Mesenchymal stem cell (in vitro differentiated cells and primary cell): ENCODE results near the gene LINGO4. TPM values are rescaled to one million over a fixed set of nuclear protein-coding genes. Genes with fewer than 3 reads are reported as not detected.
A peak's percentile ranks its signal among the peaks of the same experiment; 100 is the strongest.

ENCODE experiments used
- DNase-seq: peaks from one replicate; pipeline ENCODE4 v3.0.0-alpha.2; 2013
- H2AFZ ChIP-seq: one replicate; pipeline ENCODE4 v1.6.1; 2013; ENCODE audit warnings: low read depth, mild to moderate bottlenecking, control low read depth, inconsistent platforms, low read length, moderate library complexity
- H2AK5ac ChIP-seq: 2 replicates; pipeline ENCODE4 v1.6.1; 2013; ENCODE audit warnings: low read length, moderate library complexity, mild to moderate bottlenecking, inconsistent platforms; ENCODE audit not compliant: severe bottlenecking
- H2BK120ac ChIP-seq: one replicate; pipeline ENCODE4 v1.6.1; 2013; ENCODE audit warnings: low read depth, mild to moderate bottlenecking, inconsistent platforms, low read length, moderate library complexity
- H2BK12ac ChIP-seq, 2 experiments: one replicate each; pipeline ENCODE4 v1.6.1; 2013; ENCODE audit warnings: inconsistent platforms in 2 of 2, low read length in 2 of 2, mild to moderate bottlenecking in 2 of 2, moderate library complexity in 2 of 2, control low read depth in 1 of 2
- H2BK15ac ChIP-seq: one replicate; pipeline ENCODE4 v1.6.1; 2013; ENCODE audit warnings: mild to moderate bottlenecking, low read depth, inconsistent platforms; ENCODE audit not compliant: poor library complexity, severe bottlenecking
- H2BK5ac ChIP-seq: 2 replicates; pipeline ENCODE4 v1.6.1; 2013; ENCODE audit warnings: low read depth, mild to moderate bottlenecking, low read length, control low read depth, inconsistent platforms; ENCODE audit not compliant: poor library complexity, severe bottlenecking
- H3K14ac ChIP-seq, 2 experiments: one replicate each; pipeline ENCODE4 v1.6.1; 2013; ENCODE audit warnings: inconsistent platforms in 2 of 2, low read length in 2 of 2, control low read depth in 1 of 2, mild to moderate bottlenecking in 1 of 2, moderate library complexity in 1 of 2
- H3K18ac ChIP-seq, 2 experiments: one replicate each; pipeline ENCODE4 v1.6.1; 2013; ENCODE audit warnings: inconsistent platforms in 2 of 2, low read length in 2 of 2, control low read depth in 1 of 2, low read depth in 1 of 2, mild to moderate bottlenecking in 1 of 2
- H3K23ac ChIP-seq, 2 experiments: one replicate each; pipeline ENCODE4 v1.6.1; 2013; ENCODE audit warnings: inconsistent platforms in 2 of 2, low read length in 2 of 2, mild to moderate bottlenecking in 2 of 2, moderate library complexity in 2 of 2, control low read depth in 1 of 2
- H3K27ac ChIP-seq: 2 replicates; pipeline ENCODE4 v1.5.1; 2013; ENCODE audit warnings: mild to moderate bottlenecking, moderate library complexity, low read length, control low read depth, inconsistent platforms; ENCODE audit not compliant: poor library complexity, severe bottlenecking
- H3K27me3 ChIP-seq, 2 experiments: 2 replicates each; pipeline versions ENCODE4 v1.6.1 to v1.7.0; 2013; ENCODE audit warnings: low read length in 2 of 2, mild to moderate bottlenecking in 2 of 2, moderate library complexity in 2 of 2, control low read depth in 1 of 2, inconsistent platforms in 1 of 2; ENCODE audit not compliant: control insufficient read depth in 1 of 2, insufficient read depth in 1 of 2
- H3K36me3 ChIP-seq, 2 experiments: 2 replicates each; pipeline versions ENCODE4 v1.6.1 to v1.7.0; 2013; ENCODE audit warnings: low read length in 2 of 2, control low read depth in 1 of 2, inconsistent platforms in 1 of 2, low read depth in 1 of 2, mild to moderate bottlenecking in 1 of 2; ENCODE audit not compliant: insufficient read depth in 2 of 2, control insufficient read depth in 1 of 2
- H3K4ac ChIP-seq, 2 experiments: one replicate each; pipeline ENCODE4 v1.6.1; 2013; ENCODE audit warnings: inconsistent platforms in 2 of 2, low read length in 2 of 2, mild to moderate bottlenecking in 2 of 2, moderate library complexity in 2 of 2, control low read depth in 1 of 2, low read depth in 1 of 2
- H3K4me1 ChIP-seq: 2 replicates; pipeline ENCODE4 v1.6.1; 2013; ENCODE audit warnings: low read depth, low read length, control low read depth; ENCODE audit not compliant: control insufficient read depth, insufficient read depth
- H3K4me2 ChIP-seq: 2 replicates; pipeline ENCODE4 v1.6.1; 2013; ENCODE audit warnings: low read length, mild to moderate bottlenecking, inconsistent platforms; ENCODE audit not compliant: poor library complexity, severe bottlenecking
- H3K4me3 ChIP-seq, 2 experiments: 2 replicates each; pipeline versions ENCODE4 v1.5.1 to v1.7.0; 2013; ENCODE audit warnings: low read length in 2 of 2, mild to moderate bottlenecking in 2 of 2, control low read depth in 1 of 2, low read depth in 1 of 2; ENCODE audit not compliant: insufficient read depth in 1 of 2
- H3K79me1 ChIP-seq: replicated peaks from 2 replicates; pipeline ENCODE4 v1.6.1; 2013; ENCODE audit warnings: mild to moderate bottlenecking, control low read depth, low read length, inconsistent platforms; ENCODE audit not compliant: poor library complexity, severe bottlenecking
- H3K9ac ChIP-seq: 2 replicates; pipeline ENCODE4 v1.7.0; 2013; ENCODE audit warnings: mild to moderate bottlenecking, low read length, moderate library complexity
- H3K9me3 ChIP-seq: 2 replicates; pipeline ENCODE4 v1.7.0; 2013; ENCODE audit warnings: mild to moderate bottlenecking, low read length; ENCODE audit not compliant: control insufficient read depth
- H4K8ac ChIP-seq: one replicate; pipeline ENCODE4 v1.6.1; 2013; ENCODE audit warnings: inconsistent platforms, mild to moderate bottlenecking, low read length, moderate library complexity
- H4K91ac ChIP-seq: one replicate; pipeline ENCODE4 v1.6.1; 2013; ENCODE audit warnings: mild to moderate bottlenecking, low read length, inconsistent platforms
- WGBS: methylation state at CpG from one replicate; pipeline ENCODE4 v1.1.7; 2013; ENCODE audit warnings: mixed read lengths; 5-methylcytosine and 5-hydroxymethylcytosine counted together
- polyA plus RNA-seq, 2 experiments: library from polyadenylated mRNA; stranded (reverse); fragments of 200-250 nt; gene quantifications; one replicate each; pipeline ENCODE4 v1.2.3, GENCODE V29; 2013

Gene LINGO4, protein sequence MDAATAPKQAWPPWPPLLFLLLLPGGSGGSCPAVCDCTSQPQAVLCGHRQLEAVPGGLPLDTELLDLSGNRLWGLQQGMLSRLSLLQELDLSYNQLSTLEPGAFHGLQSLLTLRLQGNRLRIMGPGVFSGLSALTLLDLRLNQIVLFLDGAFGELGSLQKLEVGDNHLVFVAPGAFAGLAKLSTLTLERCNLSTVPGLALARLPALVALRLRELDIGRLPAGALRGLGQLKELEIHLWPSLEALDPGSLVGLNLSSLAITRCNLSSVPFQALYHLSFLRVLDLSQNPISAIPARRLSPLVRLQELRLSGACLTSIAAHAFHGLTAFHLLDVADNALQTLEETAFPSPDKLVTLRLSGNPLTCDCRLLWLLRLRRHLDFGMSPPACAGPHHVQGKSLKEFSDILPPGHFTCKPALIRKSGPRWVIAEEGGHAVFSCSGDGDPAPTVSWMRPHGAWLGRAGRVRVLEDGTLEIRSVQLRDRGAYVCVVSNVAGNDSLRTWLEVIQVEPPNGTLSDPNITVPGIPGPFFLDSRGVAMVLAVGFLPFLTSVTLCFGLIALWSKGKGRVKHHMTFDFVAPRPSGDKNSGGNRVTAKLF
- not detected for polyA plus RNA-seq (2013, experiment 1 of 2)
- polyA plus RNA-seq (2013, experiment 2 of 2), result not detected

GRCh38 chr1:151805066-151805820 is at the start of gene LINGO4:
TSS of gene LINGO4 (minus strand) at chr1:151805419. CDS start at chr1:151802704, 2,715 bp downstream.
- H3K79me1 ChIP-seq, result no peaks in the 10 kb centered on the region

GRCh38 chr1:151854658-151855057 is 49.4 kb upstream of the LINGO4 start:
- Histone ChIP-seq H2AK5ac (no peak overlapping the region), H3K4me1 (no peaks in the 10 kb centered on the region)

More at GRCh38 chr1:151805066-151805820, at the start of gene LINGO4:
- Histone ChIP-seq H3K4ac (no peak within 1 kb of the TSS), H2BK120ac (no peak within 1 kb of the TSS), H3K14ac (no peak within 1 kb of the TSS), H4K91ac (no peak within 1 kb of the TSS), H3K4me1 (no peaks in the 10 kb centered on the region), H2AK5ac (no peak within 1 kb of the TSS), H3K36me3 (no peaks in the 10 kb centered on the region), H3K18ac (no peak within 1 kb of the TSS), H3K23ac (no peak within 1 kb of the TSS), H3K9me3 (no peaks in the 10 kb centered on the region), H2BK15ac (no peak within 1 kb of the TSS), H2AFZ (no peak within 1 kb of the TSS), H3K27me3 (peaks cover 85 to 89% of the 10 kb centered on the region in 2 experiments), H3K4me2 (no peak within 1 kb of the TSS), H3K27ac (no peak within 1 kb of the TSS), H3K9ac (no peak within 1 kb of the TSS), H4K8ac (no peak within 1 kb of the TSS), H2BK5ac (no peak within 1 kb of the TSS), H2BK12ac (no peak within 1 kb of the TSS), H3K4me3 (no peak within 1 kb of the TSS)
- 78% methylated on average over 12 of the region's 12 CpGs for WGBS
- no peak for DNase-seq

DNA sequence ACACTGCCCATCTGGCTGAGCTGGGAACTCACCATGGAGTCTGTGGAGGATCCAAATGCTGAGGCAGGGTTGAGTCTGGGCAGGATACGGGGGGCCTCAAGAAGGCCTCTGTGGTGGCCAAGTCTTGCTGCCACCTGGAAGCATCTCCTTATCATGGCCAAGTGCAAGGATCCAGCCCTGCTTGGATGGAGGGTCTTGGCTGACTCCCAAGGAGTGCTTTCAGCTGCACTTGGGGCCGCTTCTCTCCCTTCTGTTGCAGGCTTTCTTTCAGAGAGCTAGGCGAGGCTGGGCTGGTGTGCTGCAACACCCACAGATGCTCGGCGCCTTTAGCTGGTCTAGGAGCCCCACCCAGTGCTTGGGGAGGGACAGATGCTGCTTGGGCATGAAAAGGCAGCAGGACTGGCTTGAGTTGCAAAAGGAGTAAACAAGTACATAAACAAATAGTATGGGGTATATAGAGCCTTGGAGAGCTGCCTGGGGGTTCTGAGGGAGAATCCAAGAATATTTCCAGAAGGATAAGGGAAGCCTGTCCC is 48.3 kb upstream of the LINGO4 start, which contains the start of gene THEM5:
THEM5 (minus strand) TSS at position 302 of the 533 bp plus-strand sequence; CDS start at position 155, 147 bp downstream.
- Histone ChIP-seq H3K27me3 (peaks cover 38 to 41% of the 10 kb centered on the region in 2 experiments), H3K14ac (peak within 1 kb of the TSS in 1 of 2 experiments; percentile 51), H3K23ac (no peak within 1 kb of the TSS), H2BK5ac (no peak within 1 kb of the TSS), H3K18ac (no peak within 1 kb of the TSS), H2BK120ac (no peak within 1 kb of the TSS), H3K27ac (no peak within 1 kb of the TSS), H4K91ac (no peak within 1 kb of the TSS), H3K4ac (no peak within 1 kb of the TSS), H3K4me1 (no peaks in the 10 kb centered on the region), H3K9ac (no peak within 1 kb of the TSS), H4K8ac (no peak within 1 kb of the TSS), H2BK15ac (no peak within 1 kb of the TSS), H2AFZ (no peak within 1 kb of the TSS), H3K9me3 (no peaks in the 10 kb centered on the region), H3K4me3 (no peak within 1 kb of the TSS), H3K79me1 (no peaks in the 10 kb centered on the region), H3K36me3 (no peaks in the 10 kb centered on the region), H2BK12ac (no peak within 1 kb of the TSS), H3K4me2 (no peak within 1 kb of the TSS), H2AK5ac (no peak within 1 kb of the TSS)
- no peak for DNase-seq
- WGBS, result 88% methylated on average over 5 of the region's 5 CpGs

More at GRCh38 chr1:151854658-151855057, 49.4 kb upstream of the LINGO4 start:
- H3K27ac ChIP-seq, result no peak overlapping the region
- no peak overlapping the region for H2AFZ ChIP-seq
- no peak overlapping the region for H2BK12ac ChIP-seq
- no peaks in the 10 kb centered on the region for H3K9me3 ChIP-seq
- H2BK5ac ChIP-seq, result no peak overlapping the region
- no peak overlapping the region for H3K23ac ChIP-seq
- no peak overlapping the region for H3K14ac ChIP-seq
- no peaks in the 10 kb centered on the region for H3K36me3 ChIP-seq
- H3K18ac ChIP-seq, result no peak overlapping the region
- H3K27me3 ChIP-seq, result peaks cover 32 to 38% of the 10 kb centered on the region in 2 experiments
- H4K8ac ChIP-seq, result no peak overlapping the region
- no peak overlapping the region for H2BK15ac ChIP-seq
- H3K4me2 ChIP-seq, result no peak overlapping the region
- WGBS, result 88% methylated on average over 7 of the region's 7 CpGs
- H3K79me1 ChIP-seq, result no peaks in the 10 kb centered on the region
- H2BK120ac ChIP-seq, result no peak overlapping the region
- DNase-seq, result no peak
- no peak overlapping the region for H3K4ac ChIP-seq
- no peak overlapping the region for H4K91ac ChIP-seq
- no peak overlapping the region for H3K4me3 ChIP-seq
- no peak overlapping the region for H3K9ac ChIP-seq
